HepG2 (cell line): ENCODE data around the gene PRXL2A. TPM values are rescaled to one million over a fixed set of nuclear protein-coding genes. Genes with fewer than 3 reads are reported as not detected.

ENCODE experiments used
- ATAC-seq: fragments of 200-7000 bp; cut with Tn5 transposase; 3 replicates; pipeline ENCODE4 v1.9.1; 2020; ENCODE audit warnings: mild to moderate bottlenecking, moderate library complexity
- BruUV-seq: library from RNA; stranded (reverse); fragments of 400-500 nt; replicated peaks from 2 replicates; lab custom pipeline; 2021; lab: Mats Ljungman, UMichigan
- CTCF ChIA-PET: fragments of 300-600 bp; formaldehyde crosslinking; extraction: SDS; loops from one replicate; lab custom pipeline; 2021; ENCODE audit warnings: low total read pairs, inconsistent platforms, low intra/inter-chr PET ratio; lab: Yijun Ruan, JAX
- POLR2A ChIA-PET: fragments of 350-600 bp; sonication (Branson Sonifier 250); formaldehyde crosslinking; loops from one replicate; lab custom pipeline; 2020; ENCODE audit warnings: antibody characterized with exemption, inconsistent platforms; lab: Yijun Ruan, JAX
- DNase-seq: peaks from one replicate; pipeline ENCODE4 v3.0.0-alpha.2; 2015; ENCODE audit warnings: low spot score
- FAIRE-seq: peaks from 3 replicates; lab custom pipeline; 2011; peaks lifted over from hg19 to GRCh38; lab: Jason Lieb, UNC
- H2AFZ ChIP-seq: one replicate; pipeline ENCODE4 v1.6.1; 2011; ENCODE audit warnings: low read length, inconsistent platforms
- H3K27ac ChIP-seq: fragments of 300-600 bp; 3 replicates; pipeline ENCODE4 v1.8.0; 2011; ENCODE audit warnings: mixed run types, mild to moderate bottlenecking, mixed read lengths, low read length, inconsistent platforms; ENCODE audit not compliant: insufficient read depth; ENCODE audit errors: extremely low read length
- H3K27me3 ChIP-seq, 2 experiments: fragments of 200-600 bp in 1 of 2; 2 replicates in 1 of 2; 3 replicates in 1 of 2; pipeline versions ENCODE4 v1.6.0 to v1.8.0; 2011; ENCODE audit warnings: low read length in 2 of 2, mild to moderate bottlenecking in 2 of 2, moderate library complexity in 2 of 2, inconsistent platforms in 1 of 2; ENCODE audit not compliant: insufficient read depth in 2 of 2, control insufficient read depth in 1 of 2
- H3K36me3 ChIP-seq, 2 experiments: fragments of 200-600 bp in 1 of 2; replicated peaks in 1 of 2; 2 replicates in 1 of 2; 3 replicates in 1 of 2; pipeline versions ENCODE4 v1.5.1 to v1.8.0; 2011; ENCODE audit warnings: low read length in 2 of 2, inconsistent platforms in 1 of 2; ENCODE audit not compliant: insufficient read depth in 2 of 2, control insufficient read depth in 1 of 2
- H3K4me1 ChIP-seq: 2 replicates; pipeline ENCODE4 v1.5.1; 2012; ENCODE audit warnings: low read length, inconsistent platforms; ENCODE audit not compliant: insufficient read depth
- H3K4me2 ChIP-seq: 2 replicates; pipeline ENCODE4 v1.6.0; 2011; ENCODE audit warnings: low read depth, low read length, inconsistent platforms
- H3K4me3 ChIP-seq, 3 experiments: fragments of 200-600 bp in 1 of 3; sonication (generic), shearing (Covaris generic) in 1 of 3; replicated peaks in 1 of 3; 2 replicates each; pipeline ENCODE4 v1.5.1; 2011 to 2016; ENCODE audit warnings: low read length in 3 of 3, inconsistent platforms in 2 of 3, low read depth in 2 of 3, mild to moderate bottlenecking in 2 of 3, control low read depth in 1 of 3, mixed read lengths in 1 of 3; ENCODE audit not compliant: insufficient read depth in 1 of 3
- H3K79me2 ChIP-seq: one replicate; pipeline ENCODE4 v1.6.1; 2011; ENCODE audit warnings: low read length, inconsistent platforms; ENCODE audit not compliant: insufficient read depth
- H3K9ac ChIP-seq: 2 replicates; pipeline ENCODE4 v1.6.0; 2011; ENCODE audit warnings: mild to moderate bottlenecking, low read depth, low read length, inconsistent platforms; ENCODE audit not compliant: insufficient read depth
- H3K9me3 ChIP-seq: 2 replicates; pipeline ENCODE4 v1.5.1; 2012; ENCODE audit warnings: mild to moderate bottlenecking, low read length
- H4K20me1 ChIP-seq: 2 replicates; pipeline ENCODE4 v1.6.0; 2011; ENCODE audit warnings: inconsistent platforms, mild to moderate bottlenecking, low read length, moderate library complexity; ENCODE audit not compliant: insufficient read depth
- BCL6 ChIP-seq: IDR thresholded peaks from 2 replicates; pipeline ENCODE4 v1.6.1; 2016; ENCODE audit warnings: missing genetic modification reagents, missing compliant biosample characterization
- KAT8 ChIP-seq: IDR thresholded peaks from 2 replicates; pipeline ENCODE4 v1.6.1; 2016; ENCODE audit warnings: missing genetic modification reagents, missing compliant biosample characterization
- MBD4 ChIP-seq: IDR thresholded peaks from 2 replicates; pipeline ENCODE4 v1.6.1; 2012; ENCODE audit warnings: low read length, inconsistent platforms, borderline replicate concordance
- RAD21 ChIP-seq: fragments of 450-650 bp; formaldehyde crosslinking; IDR thresholded peaks from 2 replicates; pipeline ENCODE4 v1.5.0; 2020; ENCODE audit warnings: mild to moderate bottlenecking
- RNF2 ChIP-seq: fragments of 450-650 bp; conservative IDR thresholded peaks from 2 replicates; pipeline ENCODE4 v1.6.1; 2016; ENCODE audit warnings: low read depth
- ZNF121 ChIP-seq: sonication (generic); formaldehyde crosslinking; IDR thresholded peaks from 2 replicates; pipeline ENCODE4 v1.5.0; 2020; ENCODE audit warnings: mild to moderate bottlenecking, missing genetic modification reagents
- WGBS: methylation state at CpG from one replicate; pipeline ENCODE4 v1.1.6; 2017; ENCODE audit warnings: low lambda C conversion rate; 5-methylcytosine and 5-hydroxymethylcytosine counted together
- in situ Hi-C: cut with HindIII; loops from 2 replicates; pipeline ENCODE4 v1.10.0; 2017; ENCODE audit warnings: low pct_unique_long_range_greater_than_20kb; ENCODE audit not compliant: extremely low pct_ligation_motif_present
- intact Hi-C: fragments of 100-400 bp; cut with micrococcal nuclease; formaldehyde crosslinking; loops from one replicate; pipeline ENCODE4 v1.10.0; 2022; ENCODE audit not compliant: unreplicated experiment
- polyA plus RNA-seq, 8 experiments: library from polyadenylated mRNA; depleted of rRNA in 3 of 8; stranded (reverse) in 7 of 8; unstranded in 1 of 8; fragments of >200 nt; fragmentation: Illumina TruSeq in 4 of 8; extraction: Trizol in 4 of 8; gene quantifications; 2 replicates each; pipeline versions ENCODE4 v1.2.1 to v1.2.3, GENCODE V29; 2011 to 2016; ENCODE audit warnings: low read depth in 4 of 8, missing spikeins in 1 of 8, mixed read lengths in 1 of 8; ENCODE audit not compliant: insufficient read depth in 1 of 8
- total RNA-seq, 5 experiments: library from RNA; depleted of rRNA; stranded (reverse); fragments of >200 nt; fragmentation: Illumina TruSeq; extraction: Trizol; gene quantifications; 2 replicates each; pipeline ENCODE4 v1.2.3, GENCODE V29; 2016; ENCODE audit warnings: low read depth in 1 of 5
- TF ChIP-seq, protein P1 (sequence below): sonication (generic); formaldehyde crosslinking; IDR thresholded peaks from 2 replicates; pipeline ENCODE4 v1.8.0; 2023; ENCODE audit warnings: mild to moderate bottlenecking, missing genetic modification reagents
- TF ChIP-seq, protein P2 (sequence below): sonication (generic); formaldehyde crosslinking; IDR thresholded peaks from 2 replicates; pipeline ENCODE4 v1.5.1; 2020; ENCODE audit warnings: mild to moderate bottlenecking, missing genetic modification reagents, moderate library complexity
- TF ChIP-seq, protein P3 (sequence below): fragments of 450-650 bp; IDR thresholded peaks from 2 replicates; pipeline ENCODE4 v1.6.1; 2017; ENCODE audit warnings: mild to moderate bottlenecking

The PRXL2A gene
- total and polyA plus RNA-seq, 2 of the 13 experiments (the other 11 are each of a cell fraction or from before 2014, with no cell fraction given) = 43.9 to 79.9 TPM

DNA sequence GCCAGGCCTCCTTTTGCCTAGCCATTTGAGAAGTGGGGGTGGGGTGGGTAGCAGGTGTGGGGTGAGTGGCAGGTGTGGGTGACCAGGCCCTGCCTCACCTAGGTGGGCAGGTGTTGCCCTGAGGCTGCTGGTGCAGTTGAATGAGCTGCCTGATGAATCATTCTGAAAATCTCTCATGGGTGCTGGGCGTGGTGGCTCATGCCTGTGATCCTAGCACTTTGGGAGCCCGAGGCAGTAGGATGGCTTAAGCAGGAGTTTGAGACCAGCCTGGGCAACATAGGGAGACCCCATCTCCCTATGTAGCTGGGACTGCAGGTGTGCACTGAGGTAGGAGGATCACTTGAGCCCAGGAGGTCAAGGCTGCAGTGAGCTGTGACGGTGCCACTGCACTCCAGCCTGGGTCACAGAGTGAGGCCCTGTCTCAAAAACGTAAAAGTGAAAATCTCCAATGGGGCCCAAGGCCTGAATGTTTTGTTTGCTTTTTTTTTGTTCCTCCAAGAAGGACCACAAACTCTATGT, 63.4 kb downstream of the PRXL2A start:
- FAIRE-seq = no peak
- TF ChIP-seq, protein P1, sequence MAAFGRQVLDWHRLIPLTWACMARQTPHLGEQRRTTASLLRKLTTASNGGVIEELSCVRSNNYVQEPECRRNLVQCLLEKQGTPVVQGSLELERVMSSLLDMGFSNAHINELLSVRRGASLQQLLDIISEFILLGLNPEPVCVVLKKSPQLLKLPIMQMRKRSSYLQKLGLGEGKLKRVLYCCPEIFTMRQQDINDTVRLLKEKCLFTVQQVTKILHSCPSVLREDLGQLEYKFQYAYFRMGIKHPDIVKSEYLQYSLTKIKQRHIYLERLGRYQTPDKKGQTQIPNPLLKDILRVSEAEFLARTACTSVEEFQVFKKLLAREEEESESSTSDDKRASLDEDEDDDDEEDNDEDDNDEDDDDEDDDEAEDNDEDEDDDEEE (CRISPR knock-in tag) = no peak
- TF ChIP-seq RNF2 (no peak), ZNF121 (CRISPR knock-in tag) (peak; percentile 81), KAT8 (CRISPR knock-in tag) (no peak), MBD4 (no peak), RAD21 (no peak), BCL6 (CRISPR knock-in tag) (no peak)
- TF ChIP-seq, protein P2, sequence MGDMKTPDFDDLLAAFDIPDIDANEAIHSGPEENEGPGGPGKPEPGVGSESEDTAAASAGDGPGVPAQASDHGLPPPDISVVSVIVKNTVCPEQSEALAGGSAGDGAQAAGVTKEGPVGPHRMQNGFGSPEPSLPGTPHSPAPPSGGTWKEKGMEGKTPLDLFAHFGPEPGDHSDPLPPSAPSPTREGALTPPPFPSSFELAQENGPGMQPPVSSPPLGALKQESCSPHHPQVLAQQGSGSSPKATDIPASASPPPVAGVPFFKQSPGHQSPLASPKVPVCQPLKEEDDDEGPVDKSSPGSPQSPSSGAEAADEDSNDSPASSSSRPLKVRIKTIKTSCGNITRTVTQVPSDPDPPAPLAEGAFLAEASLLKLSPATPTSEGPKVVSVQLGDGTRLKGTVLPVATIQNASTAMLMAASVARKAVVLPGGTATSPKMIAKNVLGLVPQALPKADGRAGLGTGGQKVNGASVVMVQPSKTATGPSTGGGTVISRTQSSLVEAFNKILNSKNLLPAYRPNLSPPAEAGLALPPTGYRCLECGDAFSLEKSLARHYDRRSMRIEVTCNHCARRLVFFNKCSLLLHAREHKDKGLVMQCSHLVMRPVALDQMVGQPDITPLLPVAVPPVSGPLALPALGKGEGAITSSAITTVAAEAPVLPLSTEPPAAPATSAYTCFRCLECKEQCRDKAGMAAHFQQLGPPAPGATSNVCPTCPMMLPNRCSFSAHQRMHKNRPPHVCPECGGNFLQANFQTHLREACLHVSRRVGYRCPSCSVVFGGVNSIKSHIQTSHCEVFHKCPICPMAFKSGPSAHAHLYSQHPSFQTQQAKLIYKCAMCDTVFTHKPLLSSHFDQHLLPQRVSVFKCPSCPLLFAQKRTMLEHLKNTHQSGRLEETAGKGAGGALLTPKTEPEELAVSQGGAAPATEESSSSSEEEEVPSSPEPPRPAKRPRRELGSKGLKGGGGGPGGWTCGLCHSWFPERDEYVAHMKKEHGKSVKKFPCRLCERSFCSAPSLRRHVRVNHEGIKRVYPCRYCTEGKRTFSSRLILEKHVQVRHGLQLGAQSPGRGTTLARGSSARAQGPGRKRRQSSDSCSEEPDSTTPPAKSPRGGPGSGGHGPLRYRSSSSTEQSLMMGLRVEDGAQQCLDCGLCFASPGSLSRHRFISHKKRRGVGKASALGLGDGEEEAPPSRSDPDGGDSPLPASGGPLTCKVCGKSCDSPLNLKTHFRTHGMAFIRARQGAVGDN (CRISPR knock-in tag) = peak; percentile 33; the same call in 1 of the 2 replicates
- TF ChIP-seq, protein P3, sequence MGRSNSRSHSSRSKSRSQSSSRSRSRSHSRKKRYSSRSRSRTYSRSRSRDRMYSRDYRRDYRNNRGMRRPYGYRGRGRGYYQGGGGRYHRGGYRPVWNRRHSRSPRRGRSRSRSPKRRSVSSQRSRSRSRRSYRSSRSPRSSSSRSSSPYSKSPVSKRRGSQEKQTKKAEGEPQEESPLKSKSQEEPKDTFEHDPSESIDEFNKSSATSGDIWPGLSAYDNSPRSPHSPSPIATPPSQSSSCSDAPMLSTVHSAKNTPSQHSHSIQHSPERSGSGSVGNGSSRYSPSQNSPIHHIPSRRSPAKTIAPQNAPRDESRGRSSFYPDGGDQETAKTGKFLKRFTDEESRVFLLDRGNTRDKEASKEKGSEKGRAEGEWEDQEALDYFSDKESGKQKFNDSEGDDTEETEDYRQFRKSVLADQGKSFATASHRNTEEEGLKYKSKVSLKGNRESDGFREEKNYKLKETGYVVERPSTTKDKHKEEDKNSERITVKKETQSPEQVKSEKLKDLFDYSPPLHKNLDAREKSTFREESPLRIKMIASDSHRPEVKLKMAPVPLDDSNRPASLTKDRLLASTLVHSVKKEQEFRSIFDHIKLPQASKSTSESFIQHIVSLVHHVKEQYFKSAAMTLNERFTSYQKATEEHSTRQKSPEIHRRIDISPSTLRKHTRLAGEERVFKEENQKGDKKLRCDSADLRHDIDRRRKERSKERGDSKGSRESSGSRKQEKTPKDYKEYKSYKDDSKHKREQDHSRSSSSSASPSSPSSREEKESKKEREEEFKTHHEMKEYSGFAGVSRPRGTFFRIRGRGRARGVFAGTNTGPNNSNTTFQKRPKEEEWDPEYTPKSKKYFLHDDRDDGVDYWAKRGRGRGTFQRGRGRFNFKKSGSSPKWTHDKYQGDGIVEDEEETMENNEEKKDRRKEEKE = no peak
- peaks cover 36% of the 10 kb centered on the region for H4K20me1 ChIP-seq
- no peaks in the 10 kb centered on the region for H3K27me3 ChIP-seq
- no peak overlapping the region for H2AFZ ChIP-seq
- in situ Hi-C loops (no loop called here), intact Hi-C loops (no loop called here)
- CTCF ChIA-PET = no interaction called here
- 74% methylated on average over 3 of the region's 4 CpGs for WGBS
- no peak for ATAC-seq
- H3K27ac ChIP-seq = no peak overlapping the region
- H3K36me3 ChIP-seq = peaks cover 6 to 46% of the 10 kb centered on the region in 2 experiments
- H3K9me3 ChIP-seq = no peaks in the 10 kb centered on the region
- no TSS peak for BruUV-seq
- H3K79me2 ChIP-seq = peaks cover 97% of the 10 kb centered on the region
- POLR2A ChIA-PET = interaction anchor here (1.1 to 2.6 kb wide), 4 partner anchors 10 to 33 kb away, joined by 3 to 7 read pairs (median 4); no protein-coding TSS in a partner anchor
- H3K4me3 ChIP-seq = no peak overlapping the region
- H3K4me2 ChIP-seq = no peak overlapping the region
- no peak overlapping the region for H3K9ac ChIP-seq
- DNase-seq = no peak
- peaks cover 82% of the 10 kb centered on the region for H3K4me1 ChIP-seq
